ENCODE results near the gene IRAK3.
"Not testable (repeated sequence)": the region's sequence is repeated elsewhere in the genome, so short reads cannot be mapped to it uniquely, and the experiment has no call there.

The IRAK3 gene

GRCh38 chr12:66217342-66217917, 28.4 kb downstream of the IRAK3 start:
- no peak for DNase-seq (ENCODE audit: low spot score)

- DNase-seq (ENCODE audit: low spot score), result no peak
These were observed 39.4 kb downstream of the IRAK3 start for GRCh38 chr12:66228462-66228861.

GRCh38 chr12:66232263-66232662, 43.2 kb downstream of the IRAK3 start:
- DNase-seq (ENCODE audit: low spot score), result no peak

GRCh38 chr12:66234037-66234693, 45.2 kb downstream of the IRAK3 start:
- peak; percentile 30 for DNase-seq (ENCODE audit: low spot score)

- DNase-seq (ENCODE audit: low spot score), result not testable (repeated sequence)
These were observed 46.0 kb downstream of the IRAK3 start for GRCh38 chr12:66234773-66235625.

GRCh38 chr12:66235626-66236281, 46.7 kb downstream of the IRAK3 start:
- DNase-seq (ENCODE audit: low spot score), result no peak

- DNase-seq (ENCODE audit: low spot score), result not testable (repeated sequence)
These were observed 47.3 kb downstream of the IRAK3 start for GRCh38 chr12:66236282-66236675.

- DNase-seq (ENCODE audit: low spot score), result no peak
These were observed 48.0 kb downstream of the IRAK3 start for GRCh38 chr12:66236969-66237368.

- DNase-seq (ENCODE audit: low spot score), result no peak
These were observed 48.6 kb downstream of the IRAK3 start for GRCh38 chr12:66237505-66238175.

- no peak for DNase-seq (ENCODE audit: low spot score)
These were observed 50.3 kb downstream of the IRAK3 start for GRCh38 chr12:66239295-66239694.

GRCh38 chr12:66240096-66240820, 51.2 kb downstream of the IRAK3 start:
- DNase-seq (ENCODE audit: low spot score), result no peak

- peak; percentile 21 for DNase-seq (ENCODE audit: low spot score)
These were observed 52.3 kb downstream of the IRAK3 start for GRCh38 chr12:66241061-66242043.

- no peak for DNase-seq (ENCODE audit: low spot score)
These were observed 53.3 kb downstream of the IRAK3 start for GRCh38 chr12:66242311-66242710.

GRCh38 chr12:66243911-66244310, 54.9 kb downstream of the IRAK3 start:
- DNase-seq (ENCODE audit: low spot score), result no peak

- DNase-seq (ENCODE audit: low spot score), result no peak
These were observed 55.4 kb downstream of the IRAK3 start for GRCh38 chr12:66244446-66244845.

- DNase-seq (ENCODE audit: low spot score), result no peak
These were observed 58.7 kb downstream of the IRAK3 start for GRCh38 chr12:66247741-66248140.

GRCh38 chr12:66251049-66251448, 62.0 kb downstream of the IRAK3 start:
- DNase-seq (ENCODE audit: low spot score), result no peak

GRCh38 chr12:66252771-66253170, 63.8 kb downstream of the IRAK3 start:
- DNase-seq (ENCODE audit: low spot score), result no peak

- no peak for DNase-seq (ENCODE audit: low spot score)
These were observed 66.7 kb downstream of the IRAK3 start for GRCh38 chr12:66255737-66256136.

- DNase-seq (ENCODE audit: low spot score), result no peak
These were observed 69.0 kb downstream of the IRAK3 start for GRCh38 chr12:66258011-66258410.

Data from RKO (cell line).